ENCODE measurements around the gene PLCL2.
"Not testable (repeated sequence)": the region's sequence is repeated elsewhere in the genome, so short reads cannot be mapped to it uniquely, and the experiment has no call there.

PLCL2 gene

DNA sequence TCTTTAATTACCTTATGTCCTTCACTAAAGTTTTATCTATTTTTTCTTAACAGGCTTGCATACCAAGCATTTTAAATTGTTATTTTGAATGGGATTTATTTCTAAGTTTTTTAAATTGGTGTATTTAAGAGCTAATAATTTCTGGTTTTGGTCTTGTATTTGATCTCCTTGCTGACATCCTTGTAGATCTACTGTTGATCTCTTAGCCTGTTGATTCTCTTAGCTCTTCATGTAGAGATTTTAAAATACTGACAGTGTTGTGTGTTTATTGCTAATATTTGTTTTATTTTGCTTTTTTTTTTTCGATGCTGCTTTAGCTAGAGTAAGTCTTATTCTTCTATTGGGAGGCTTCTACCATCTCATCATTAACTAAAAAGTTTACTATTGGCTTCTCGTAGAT lies 65.5 kb downstream of the PLCL2 start:
- DNase-seq (ENCODE audit: low read depth) = no peak
- TF ChIP-seq, protein P1, sequence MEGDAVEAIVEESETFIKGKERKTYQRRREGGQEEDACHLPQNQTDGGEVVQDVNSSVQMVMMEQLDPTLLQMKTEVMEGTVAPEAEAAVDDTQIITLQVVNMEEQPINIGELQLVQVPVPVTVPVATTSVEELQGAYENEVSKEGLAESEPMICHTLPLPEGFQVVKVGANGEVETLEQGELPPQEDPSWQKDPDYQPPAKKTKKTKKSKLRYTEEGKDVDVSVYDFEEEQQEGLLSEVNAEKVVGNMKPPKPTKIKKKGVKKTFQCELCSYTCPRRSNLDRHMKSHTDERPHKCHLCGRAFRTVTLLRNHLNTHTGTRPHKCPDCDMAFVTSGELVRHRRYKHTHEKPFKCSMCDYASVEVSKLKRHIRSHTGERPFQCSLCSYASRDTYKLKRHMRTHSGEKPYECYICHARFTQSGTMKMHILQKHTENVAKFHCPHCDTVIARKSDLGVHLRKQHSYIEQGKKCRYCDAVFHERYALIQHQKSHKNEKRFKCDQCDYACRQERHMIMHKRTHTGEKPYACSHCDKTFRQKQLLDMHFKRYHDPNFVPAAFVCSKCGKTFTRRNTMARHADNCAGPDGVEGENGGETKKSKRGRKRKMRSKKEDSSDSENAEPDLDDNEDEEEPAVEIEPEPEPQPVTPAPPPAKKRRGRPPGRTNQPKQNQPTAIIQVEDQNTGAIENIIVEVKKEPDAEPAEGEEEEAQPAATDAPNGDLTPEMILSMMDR (IDR thresholded peaks at IDR 0.05; ENCODE audit: low read length, missing control alignments) = no peak
- H3K4me3 ChIP-seq (replicated peaks; ENCODE audit: low read depth, low read length) = no peak overlapping the region

DNA sequence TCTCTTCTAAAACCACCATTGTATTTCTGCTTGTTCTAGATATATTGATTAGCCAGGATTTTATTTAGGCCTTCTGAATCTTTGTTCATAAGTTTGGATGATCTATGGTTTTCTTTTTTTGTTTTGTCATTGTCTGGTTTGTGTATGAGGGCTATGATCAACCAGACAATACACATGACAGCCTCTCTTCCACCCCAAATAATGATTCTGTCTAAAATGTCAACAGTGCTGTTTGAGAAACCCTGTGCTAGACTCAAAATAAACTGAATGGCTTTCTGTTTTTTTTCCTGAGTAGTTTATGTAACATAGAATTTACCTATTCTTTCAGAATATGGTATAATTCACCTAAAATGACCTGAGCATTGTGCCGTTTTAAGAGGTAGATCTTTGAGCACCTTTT lies 66.1 kb downstream of the PLCL2 start:
- TF ChIP-seq, protein P1 (IDR thresholded peaks at IDR 0.05; ENCODE audit: low read length, missing control alignments) = no peak
- H3K4me3 ChIP-seq (replicated peaks; ENCODE audit: low read depth, low read length) = no peak overlapping the region
- DNase-seq (ENCODE audit: low read depth) = no peak

GRCh38 chr3:16957852-16958251 lies 73.1 kb downstream of the PLCL2 start:
- H3K4me3 ChIP-seq (replicated peaks; ENCODE audit: low read depth, low read length); DNase-seq (ENCODE audit: low read depth): not testable (repeated sequence)

GRCh38 chr3:16960125-16960524 lies 75.4 kb downstream of the PLCL2 start:
- no peak for DNase-seq (ENCODE audit: low read depth)
- TF ChIP-seq, protein P1 (IDR thresholded peaks at IDR 0.05; ENCODE audit: low read length, missing control alignments) = no peak
- H3K4me3 ChIP-seq (replicated peaks; ENCODE audit: low read depth, low read length) = no peak overlapping the region

- no peak for DNase-seq (ENCODE audit: low read depth)
- TF ChIP-seq, protein P1 (IDR thresholded peaks at IDR 0.05; ENCODE audit: low read length, missing control alignments) = no peak
- H3K4me3 ChIP-seq (replicated peaks; ENCODE audit: low read depth, low read length) = no peak overlapping the region
These were observed 77.0 kb downstream of the PLCL2 start for GRCh38 chr3:16961621-16962205.

- no peak overlapping the region for H3K4me3 ChIP-seq (replicated peaks; ENCODE audit: low read depth, low read length)
- DNase-seq (ENCODE audit: low read depth) = no peak
- TF ChIP-seq, protein P1 (IDR thresholded peaks at IDR 0.05; ENCODE audit: low read length, missing control alignments) = no peak
These were observed 90.3 kb downstream of the PLCL2 start for GRCh38 chr3:16975083-16975482.

GRCh38 chr3:16978234-16978920 lies 93.6 kb downstream of the PLCL2 start:
- DNase-seq (ENCODE audit: low read depth) = no peak
- TF ChIP-seq, protein P1 (IDR thresholded peaks at IDR 0.05; ENCODE audit: low read length, missing control alignments) = no peak
- no peak overlapping the region for H3K4me3 ChIP-seq (replicated peaks; ENCODE audit: low read depth, low read length)
